Smooth muscle cell (in vitro differentiated cells): ENCODE results near the gene RRAS2. TPM values are rescaled to one million over a fixed set of nuclear protein-coding genes. Genes with fewer than 3 reads are reported as not detected.

Source experiments
- DNase-seq: peaks from one replicate; lab custom pipeline; 2025; ENCODE audit not compliant: unreplicated experiment; lab: John Stamatoyannopoulos, UW
- H2AFZ ChIP-seq: fragments of 200-600 bp; sonication (generic); 2 replicates; pipeline ENCODE4 v1.6.0; 2016; ENCODE audit warnings: antibody characterized with exemption, low read depth, mild to moderate bottlenecking
- H3F3A ChIP-seq: fragments of 200-600 bp; sonication (generic); 2 replicates; pipeline ENCODE4 v1.6.0; 2017; ENCODE audit warnings: antibody characterized with exemption, low read depth
- H3K27ac ChIP-seq: fragments of 200-600 bp; sonication (generic); 2 replicates; pipeline ENCODE4 v1.5.1; 2016; ENCODE audit warnings: low read depth, mild to moderate bottlenecking
- H3K27me3 ChIP-seq: fragments of 200-600 bp; sonication (generic); 2 replicates; pipeline ENCODE4 v1.6.1; 2016; ENCODE audit warnings: low read depth, mild to moderate bottlenecking
- H3K36me3 ChIP-seq: fragments of 200-600 bp; sonication (generic); 2 replicates; pipeline ENCODE4 v1.5.1; 2016; ENCODE audit warnings: low read depth
- H3K4me1 ChIP-seq: fragments of 200-600 bp; sonication (generic); 2 replicates; pipeline ENCODE4 v1.5.1; 2016; ENCODE audit warnings: low read depth
- H3K4me2 ChIP-seq: fragments of 200-600 bp; sonication (generic); 2 replicates; pipeline ENCODE4 v1.6.0; 2016; ENCODE audit warnings: mild to moderate bottlenecking
- H3K4me3 ChIP-seq: fragments of 200-600 bp; sonication (generic); 2 replicates; pipeline ENCODE4 v1.5.1; 2016; ENCODE audit warnings: mild to moderate bottlenecking
- H3K79me2 ChIP-seq: fragments of 200-600 bp; sonication (generic); 2 replicates; pipeline ENCODE4 v1.6.0; 2016; ENCODE audit warnings: low read depth, mild to moderate bottlenecking
- H3K9ac ChIP-seq: fragments of 200-600 bp; sonication (generic); 2 replicates; pipeline ENCODE4 v1.6.0; 2016; ENCODE audit warnings: low read depth
- H3K9me3 ChIP-seq: fragments of 200-600 bp; sonication (generic); replicated peaks from 2 replicates; pipeline ENCODE4 v1.5.1; 2016; ENCODE audit warnings: low read depth
- H4K20me1 ChIP-seq: fragments of 200-600 bp; sonication (generic); 2 replicates; pipeline ENCODE4 v1.6.0; 2016; ENCODE audit warnings: low read depth
- WGBS: methylation state at CpG from one replicate; pipeline ENCODE4 v1.1.7; 2016; ENCODE audit warnings: low lambda C conversion rate; 5-methylcytosine and 5-hydroxymethylcytosine counted together
- polyA plus RNA-seq: library from polyadenylated mRNA; unstranded; fragments of >200 nt; fragmentation: Nextera tagmentation; extraction: Ambion mirVana; gene quantifications from 2 replicates; pipeline ENCODE4 v1.2.1, GENCODE V29; 2016
- total RNA-seq: library from RNA; depleted of rRNA; stranded (reverse); fragments of >200 nt; gene quantifications from 2 replicates; pipeline ENCODE4 v1.2.3, GENCODE V29; 2014
- TF ChIP-seq, protein P1 (sequence below): fragments of 200-600 bp; sonication (generic); IDR thresholded peaks from 2 replicates; pipeline ENCODE4 v1.5.1; 2017; ENCODE audit warnings: borderline replicate concordance, mild to moderate bottlenecking, antibody characterized with exemption; ENCODE audit not compliant: insufficient read depth, poor library complexity, severe bottlenecking

Gene RRAS2
- total and polyA plus RNA-seq, 2 experiments from 2014 or later = 27.3 to 53.6 TPM

DNA sequence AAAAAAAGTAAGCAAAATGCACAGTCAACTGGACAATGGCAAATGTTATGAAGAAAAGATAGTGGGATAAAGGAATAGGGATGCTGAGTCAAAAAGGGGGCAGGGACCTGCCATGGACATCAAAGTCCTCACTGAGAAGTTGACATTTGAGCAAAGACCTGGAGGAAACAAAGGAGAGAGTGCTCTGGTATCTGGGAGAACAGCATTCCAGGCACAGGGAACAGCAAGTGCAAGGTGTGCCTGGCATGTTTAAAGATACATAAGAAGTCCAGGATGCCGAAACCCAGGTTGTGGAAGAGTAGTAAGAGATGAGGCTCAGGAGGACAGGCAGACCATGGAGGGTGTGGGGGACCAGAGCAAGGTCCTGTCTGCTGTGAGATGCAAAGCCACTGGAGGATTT lies 123.3 kb downstream of the RRAS2 start:
- H3K4me3 ChIP-seq = no peak overlapping the region
- TF ChIP-seq, protein P1, sequence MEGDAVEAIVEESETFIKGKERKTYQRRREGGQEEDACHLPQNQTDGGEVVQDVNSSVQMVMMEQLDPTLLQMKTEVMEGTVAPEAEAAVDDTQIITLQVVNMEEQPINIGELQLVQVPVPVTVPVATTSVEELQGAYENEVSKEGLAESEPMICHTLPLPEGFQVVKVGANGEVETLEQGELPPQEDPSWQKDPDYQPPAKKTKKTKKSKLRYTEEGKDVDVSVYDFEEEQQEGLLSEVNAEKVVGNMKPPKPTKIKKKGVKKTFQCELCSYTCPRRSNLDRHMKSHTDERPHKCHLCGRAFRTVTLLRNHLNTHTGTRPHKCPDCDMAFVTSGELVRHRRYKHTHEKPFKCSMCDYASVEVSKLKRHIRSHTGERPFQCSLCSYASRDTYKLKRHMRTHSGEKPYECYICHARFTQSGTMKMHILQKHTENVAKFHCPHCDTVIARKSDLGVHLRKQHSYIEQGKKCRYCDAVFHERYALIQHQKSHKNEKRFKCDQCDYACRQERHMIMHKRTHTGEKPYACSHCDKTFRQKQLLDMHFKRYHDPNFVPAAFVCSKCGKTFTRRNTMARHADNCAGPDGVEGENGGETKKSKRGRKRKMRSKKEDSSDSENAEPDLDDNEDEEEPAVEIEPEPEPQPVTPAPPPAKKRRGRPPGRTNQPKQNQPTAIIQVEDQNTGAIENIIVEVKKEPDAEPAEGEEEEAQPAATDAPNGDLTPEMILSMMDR = no peak
- H3K4me1 ChIP-seq = no peaks in the 10 kb centered on the region
- no peak for DNase-seq
- no peak overlapping the region for H3K4me2 ChIP-seq
- no peak overlapping the region for H2AFZ ChIP-seq
- H3K9ac ChIP-seq = no peak overlapping the region
- H3K79me2 ChIP-seq = no peaks in the 10 kb centered on the region
- H3K9me3 ChIP-seq = no peaks in the 10 kb centered on the region
- peaks cover 10% of the 10 kb centered on the region for H3K27me3 ChIP-seq
- WGBS = 76% methylated on average over 1 of the region's 1 CpG
- no peak overlapping the region for H3K27ac ChIP-seq
- H3F3A ChIP-seq = no peaks in the 10 kb centered on the region
- no peaks in the 10 kb centered on the region for H3K36me3 ChIP-seq
- H4K20me1 ChIP-seq = no peaks in the 10 kb centered on the region

DNA sequence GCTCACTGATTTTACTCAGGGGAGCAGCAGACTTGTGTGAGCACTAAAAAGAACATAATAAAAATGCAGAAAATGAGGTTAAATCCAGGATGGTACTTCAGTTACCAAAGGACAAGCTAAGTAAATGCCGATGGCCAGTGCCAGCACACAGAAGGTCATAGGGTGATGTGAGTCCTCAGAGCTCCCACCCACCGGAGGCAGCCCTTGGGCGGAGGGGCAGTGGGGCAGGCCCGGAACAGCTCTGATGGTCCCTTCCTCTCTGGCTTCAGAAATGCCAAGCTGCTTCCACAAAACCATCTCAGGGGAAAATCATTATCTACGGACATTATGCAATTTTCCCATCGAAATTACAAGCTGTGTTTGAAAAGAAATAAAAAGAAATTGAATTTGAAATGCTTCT lies 124.5 kb downstream of the RRAS2 start:
- no peak overlapping the region for H2AFZ ChIP-seq
- no peaks in the 10 kb centered on the region for H3K79me2 ChIP-seq
- peaks cover 3% of the 10 kb centered on the region for H3K4me1 ChIP-seq
- TF ChIP-seq, protein P1 = no peak
- H3K4me2 ChIP-seq = no peak overlapping the region
- 94% methylated on average over 6 of the region's 6 CpGs for WGBS
- no peaks in the 10 kb centered on the region for H3K36me3 ChIP-seq
- H3K9me3 ChIP-seq = no peaks in the 10 kb centered on the region
- H3K4me3 ChIP-seq = no peak overlapping the region
- H3F3A ChIP-seq = no peaks in the 10 kb centered on the region
- no peak for DNase-seq
- no peak overlapping the region for H3K9ac ChIP-seq
- no peaks in the 10 kb centered on the region for H4K20me1 ChIP-seq
- peaks cover 14% of the 10 kb centered on the region for H3K27me3 ChIP-seq
- H3K27ac ChIP-seq = no peak overlapping the region

DNA sequence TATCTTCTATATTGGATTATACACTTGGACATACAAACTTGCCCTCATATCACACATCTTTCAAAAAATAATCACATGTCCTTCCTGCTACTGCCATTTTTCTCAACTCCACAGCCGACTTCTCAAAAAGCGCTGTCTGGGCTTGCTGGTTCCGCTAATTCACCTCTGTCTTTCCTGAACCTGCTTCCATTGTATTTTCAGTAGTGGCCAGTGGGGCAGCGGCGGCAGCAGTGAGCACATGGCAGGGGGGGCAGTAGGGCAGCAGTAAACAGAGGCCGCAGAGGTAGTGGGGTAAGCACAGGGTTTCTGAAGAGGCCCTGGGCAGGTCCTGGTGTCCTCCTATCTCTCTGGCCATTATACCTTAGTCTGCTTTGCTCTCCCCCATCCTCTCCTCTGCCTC lies 126.3 kb downstream of the RRAS2 start:
- Histone ChIP-seq H3K4me2 (no peak overlapping the region), H2AFZ (no peak overlapping the region), H3K4me3 (no peak overlapping the region), H3K9ac (no peak overlapping the region), H3K79me2 (no peaks in the 10 kb centered on the region), H3F3A (no peaks in the 10 kb centered on the region), H3K36me3 (no peaks in the 10 kb centered on the region), H4K20me1 (no peaks in the 10 kb centered on the region), H3K9me3 (no peaks in the 10 kb centered on the region), H3K27ac (no peak overlapping the region), H3K27me3 (peaks cover 14% of the 10 kb centered on the region), H3K4me1 (peaks cover 3% of the 10 kb centered on the region)
- TF ChIP-seq, protein P1 = peak; percentile 14
- DNase-seq = no peak
- 64% methylated on average over 6 of the region's 6 CpGs for WGBS

DNA sequence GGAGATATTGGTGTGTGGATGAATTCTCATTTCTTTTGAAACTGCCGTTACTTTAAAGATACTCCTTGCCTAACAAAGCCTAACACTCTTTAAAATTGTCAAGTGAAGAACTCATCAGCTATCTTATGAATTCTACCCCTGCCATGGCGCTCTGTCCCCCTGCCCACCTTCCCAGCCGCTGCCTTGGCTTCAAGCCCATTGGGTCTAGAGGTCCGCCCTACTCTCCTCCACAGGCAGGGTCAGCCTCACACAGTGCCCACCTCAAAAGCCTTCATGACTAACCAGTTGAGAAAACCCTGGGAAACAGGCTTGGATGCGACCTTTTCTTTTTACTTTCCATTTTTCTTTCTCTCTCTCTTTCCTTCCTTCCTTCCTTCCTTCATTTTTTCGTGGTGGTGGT lies 128.6 kb downstream of the RRAS2 start:
- H3K27ac ChIP-seq = no peak overlapping the region
- H4K20me1 ChIP-seq = no peaks in the 10 kb centered on the region
- H3K79me2 ChIP-seq = no peaks in the 10 kb centered on the region
- peaks cover 3% of the 10 kb centered on the region for H3K4me1 ChIP-seq
- no peak overlapping the region for H2AFZ ChIP-seq
- TF ChIP-seq, protein P1 = no peak
- no peaks in the 10 kb centered on the region for H3K9me3 ChIP-seq
- H3F3A ChIP-seq = no peaks in the 10 kb centered on the region
- no peak overlapping the region for H3K4me3 ChIP-seq
- no peaks in the 10 kb centered on the region for H3K36me3 ChIP-seq
- peaks cover 4% of the 10 kb centered on the region for H3K27me3 ChIP-seq
- 85% methylated on average over 6 of the region's 6 CpGs for WGBS
- no peak overlapping the region for H3K4me2 ChIP-seq
- no peak overlapping the region for H3K9ac ChIP-seq
- no peak for DNase-seq
